ENCODE measurements around the gene CCKAR.

Gene CCKAR

GRCh38 chr4:26490960-26491284 is 638 bp upstream of the CCKAR start:
- no peak for DNase-seq (ENCODE audit: low read depth in 2 of 2)

- DNase-seq (ENCODE audit: low read depth in 2 of 2) = no peak
These were observed 941 bp downstream of the CCKAR start for GRCh38 chr4:26489101-26489985.

- no peak for DNase-seq (ENCODE audit: low read depth in 2 of 2)
These were observed 4.6 kb downstream of the CCKAR start for GRCh38 chr4:26485684-26486083.

- DNase-seq (ENCODE audit: low read depth in 2 of 2) = no peak
These were observed 5.8 kb downstream of the CCKAR start for GRCh38 chr4:26484516-26484915.

- no peak for DNase-seq (ENCODE audit: low read depth in 2 of 2)
These were observed 6.2 kb downstream of the CCKAR start for GRCh38 chr4:26484032-26484515.

- DNase-seq (ENCODE audit: low read depth in 2 of 2) = no peak
These were observed 7.5 kb downstream of the CCKAR start for GRCh38 chr4:26482508-26483462.

GRCh38 chr4:26478330-26478729 is 12.0 kb downstream of the CCKAR start:
- no peak for DNase-seq (ENCODE audit: low read depth in 2 of 2)

GRCh38 chr4:26476545-26476944 is 13.7 kb downstream of the CCKAR start:
- no peak for DNase-seq (ENCODE audit: low read depth in 2 of 2)

- no peak for DNase-seq (ENCODE audit: low read depth in 2 of 2)
These were observed 14.6 kb downstream of the CCKAR start for GRCh38 chr4:26475716-26476115.

GRCh38 chr4:26474551-26474950 is 15.7 kb downstream of the CCKAR start:
- no peak for DNase-seq (ENCODE audit: low read depth in 2 of 2)

GRCh38 chr4:26473893-26474292 is 16.4 kb downstream of the CCKAR start:
- no peak for DNase-seq (ENCODE audit: low read depth in 2 of 2)

- DNase-seq (ENCODE audit: low read depth in 2 of 2) = no peak
These were observed 18.4 kb downstream of the CCKAR start for GRCh38 chr4:26471890-26472289.

GRCh38 chr4:26468977-26469376 is 21.3 kb downstream of the CCKAR start:
- DNase-seq (ENCODE audit: low read depth in 2 of 2) = no peak

- DNase-seq (ENCODE audit: low read depth in 2 of 2) = no peak
These were observed 21.9 kb downstream of the CCKAR start for GRCh38 chr4:26468283-26468949.

GRCh38 chr4:26467724-26468123 is 22.6 kb downstream of the CCKAR start:
- no peak for DNase-seq (ENCODE audit: low read depth in 2 of 2)

- DNase-seq (ENCODE audit: low read depth in 2 of 2) = no peak
These were observed 23.6 kb downstream of the CCKAR start for GRCh38 chr4:26466578-26467270.

GRCh38 chr4:26464420-26465095 is 25.7 kb downstream of the CCKAR start:
- DNase-seq (ENCODE audit: low read depth in 2 of 2) = no peak

- no peak for DNase-seq (ENCODE audit: low read depth in 2 of 2)
These were observed 26.9 kb downstream of the CCKAR start for GRCh38 chr4:26463386-26463785.

- DNase-seq (ENCODE audit: low read depth in 2 of 2) = no peak
These were observed 27.4 kb downstream of the CCKAR start for GRCh38 chr4:26462874-26463273.

- no peak for DNase-seq (ENCODE audit: low read depth in 2 of 2)
These were observed 30.3 kb downstream of the CCKAR start for GRCh38 chr4:26459756-26460530.

Measured in stimulated activated CD4-positive, alpha-beta T cell treated with anti-CD3 and anti-CD28 coated beads, Interleukin-15, amount 100 ng/mL, for 48 hours (primary cell).